ENCODE results near the gene CCR7. TPM values are rescaled to one million over a fixed set of nuclear protein-coding genes. Genes with fewer than 3 reads are reported as not detected.

Gene CCR7
- total RNA-seq, 3 donors from 2014 or later = 0.16 to 1.0 (median 0.33) TPM

GRCh38 chr17:40525294-40525693 lies 40.0 kb downstream of the CCR7 start:
- intact Hi-C loops (cut with DNase I; ENCODE audit: low total_unique reads) = no loop called here
- Histone ChIP-seq H3K4me3 (no peak overlapping the region), H3K9me3 (no peaks in the 10 kb centered on the region), H3K4me1 (peaks cover 4 to 8% of the 10 kb centered on the region in 2 donors), H3K36me3 (no peaks in the 10 kb centered on the region), H3K27me3 (no peaks in the 10 kb centered on the region), H3K27ac (no peak overlapping the region)
- DNase-seq (ENCODE audit: low spot score in 2 of 2) = no peak
- TF ChIP-seq POLR2AphosphoS5 (IDR thresholded peaks at IDR 0.05) = no peak
- no peak for TF ChIP-seq POLR2A (IDR thresholded peaks at IDR 0.05)
- no peak for TF ChIP-seq CTCF (IDR thresholded peaks at IDR 0.05)

- peak in 1 of 2 donors; percentile 15 for DNase-seq (ENCODE audit: low spot score in 2 of 2)
- no peaks in the 10 kb centered on the region for H3K36me3 ChIP-seq
- intact Hi-C loops (cut with DNase I; ENCODE audit: low total_unique reads) = no loop called here
- H3K4me3 ChIP-seq = no peak overlapping the region
- H3K4me1 ChIP-seq = peaks cover 4 to 8% of the 10 kb centered on the region in 2 donors
- no peaks in the 10 kb centered on the region for H3K9me3 ChIP-seq
- H3K27me3 ChIP-seq = no peaks in the 10 kb centered on the region
- TF ChIP-seq POLR2AphosphoS5 (IDR thresholded peaks at IDR 0.05) (no peak), CTCF (IDR thresholded peaks at IDR 0.05) (no peak), POLR2A (IDR thresholded peaks at IDR 0.05) (no peak)
- peak overlapping the region; percentile 66 to 94 for H3K27ac ChIP-seq
Observed at GRCh38 chr17:40524243-40524965, 40.9 kb downstream of the CCR7 start.

- TF ChIP-seq CTCF (IDR thresholded peaks at IDR 0.05) (no peak), POLR2A (IDR thresholded peaks at IDR 0.05) (no peak), POLR2AphosphoS5 (IDR thresholded peaks at IDR 0.05) (no peak)
- peak overlapping the region; percentile 94 to 96 for H3K27ac ChIP-seq
- intact Hi-C loops (cut with DNase I; ENCODE audit: low total_unique reads) = no loop called here
- peak in 1 of 2 donors; percentile 5 for DNase-seq (ENCODE audit: low spot score in 2 of 2)
- no peaks in the 10 kb centered on the region for H3K36me3 ChIP-seq
- no peak overlapping the region for H3K4me3 ChIP-seq
- no peaks in the 10 kb centered on the region for H3K9me3 ChIP-seq
- H3K4me1 ChIP-seq = peaks cover 4 to 8% of the 10 kb centered on the region in 2 donors
- H3K27me3 ChIP-seq = no peaks in the 10 kb centered on the region
Observed at GRCh38 chr17:40522961-40523310, 42.3 kb downstream of the CCR7 start.

- Histone ChIP-seq H3K27ac (peak overlapping the region; percentile 94 to 96), H3K4me3 (no peak overlapping the region), H3K4me1 (peaks cover 4 to 8% of the 10 kb centered on the region in 2 donors), H3K27me3 (no peaks in the 10 kb centered on the region), H3K36me3 (no peaks in the 10 kb centered on the region), H3K9me3 (no peaks in the 10 kb centered on the region)
- DNase-seq (ENCODE audit: low spot score in 2 of 2) = peak in 1 of 2 donors; percentile 20
- intact Hi-C loops (cut with DNase I; ENCODE audit: low total_unique reads) = no loop called here
- TF ChIP-seq POLR2A (IDR thresholded peaks at IDR 0.05) (no peak), POLR2AphosphoS5 (IDR thresholded peaks at IDR 0.05) (peak in 2 of 3 donors; percentile 17 to 45)
Observed at GRCh38 chr17:40522250-40522960, 42.9 kb downstream of the CCR7 start.

- TF ChIP-seq POLR2AphosphoS5 (IDR thresholded peaks at IDR 0.05) (no peak), POLR2A (IDR thresholded peaks at IDR 0.05) (no peak), CTCF (IDR thresholded peaks at IDR 0.05) (no peak)
- Histone ChIP-seq H3K9me3 (no peaks in the 10 kb centered on the region), H3K4me3 (no peak overlapping the region), H3K4me1 (peaks cover 4 to 8% of the 10 kb centered on the region in 2 donors), H3K36me3 (no peaks in the 10 kb centered on the region), H3K27me3 (no peaks in the 10 kb centered on the region), H3K27ac (peak overlapping the region; percentile 94 to 96)
- DNase-seq (ENCODE audit: low spot score in 2 of 2) = peak in 1 of 2 donors; percentile 51
- intact Hi-C loops (cut with DNase I; ENCODE audit: low total_unique reads) = no loop called here
Observed at GRCh38 chr17:40520991-40521453, 44.2 kb downstream of the CCR7 start.
